ENCODE data around the gene NTHL1.

NTHL1 gene

GRCh38 chr16:1991948-1992703, 55.5 kb downstream of the NTHL1 start:
- TF ChIP-seq CTCF (IDR thresholded peaks at IDR 0.05; ENCODE audit: control insufficient read depth, insufficient read depth, low read depth, low read length, missing control alignments): no peak
- H3K4me3 ChIP-seq (ENCODE audit: control insufficient read depth, low read depth, low read length): no peak overlapping the region
- DNase-seq (ENCODE audit: low read depth): no peak

- H3K4me3 ChIP-seq (ENCODE audit: control insufficient read depth, low read depth, low read length): no peak overlapping the region
- DNase-seq (ENCODE audit: low read depth): no peak
- no peak for TF ChIP-seq CTCF (IDR thresholded peaks at IDR 0.05; ENCODE audit: control insufficient read depth, insufficient read depth, low read depth, low read length, missing control alignments)
These were observed 56.1 kb downstream of the NTHL1 start for GRCh38 chr16:1991588-1991947.

GRCh38 chr16:1991135-1991551, 56.5 kb downstream of the NTHL1 start:
- no peak for TF ChIP-seq CTCF (IDR thresholded peaks at IDR 0.05; ENCODE audit: control insufficient read depth, insufficient read depth, low read depth, low read length, missing control alignments)

GRCh38 chr16:1990351-1991134, 57.1 kb downstream of the NTHL1 start:
- no peak for TF ChIP-seq CTCF (IDR thresholded peaks at IDR 0.05; ENCODE audit: control insufficient read depth, insufficient read depth, low read depth, low read length, missing control alignments)

More at GRCh38 chr16:1991135-1991551, 56.5 kb downstream of the NTHL1 start:
- no peak for DNase-seq (ENCODE audit: low read depth)
- no peak overlapping the region for H3K4me3 ChIP-seq (ENCODE audit: control insufficient read depth, low read depth, low read length)

GRCh38 chr16:1990101-1990350, 57.6 kb downstream of the NTHL1 start:
- H3K4me3 ChIP-seq (ENCODE audit: control insufficient read depth, low read depth, low read length): no peak overlapping the region
- DNase-seq (ENCODE audit: low read depth): no peak
- no peak for TF ChIP-seq CTCF (IDR thresholded peaks at IDR 0.05; ENCODE audit: control insufficient read depth, insufficient read depth, low read depth, low read length, missing control alignments)

More at GRCh38 chr16:1990351-1991134, 57.1 kb downstream of the NTHL1 start:
- no peak for DNase-seq (ENCODE audit: low read depth)
- no peak overlapping the region; the same call in 1 of the 2 replicates for H3K4me3 ChIP-seq (ENCODE audit: control insufficient read depth, low read depth, low read length)
